ENCODE data around the gene ITGA2. TPM values are rescaled to one million over a fixed set of nuclear protein-coding genes. Genes with fewer than 3 reads are reported as not detected.

Gene ITGA2
- total and polyA plus RNA-seq, 3 donors from 2014 or later: 0.90 to 1.7 (median 1.0) TPM

GRCh38 chr5:53032188-53032587, 43.0 kb downstream of the ITGA2 start:
- H3K4me1 ChIP-seq: no peaks in the 10 kb centered on the region
- H3K27me3 ChIP-seq: no peaks in the 10 kb centered on the region
- H3K27ac ChIP-seq: no peak overlapping the region
- 39 to 70% methylated on average over 2 of the region's 2 CpGs for WGBS, 2 donors
- intact Hi-C loops (cut with DNase I; ENCODE audit: low total_unique reads): no loop called here
- no peak overlapping the region for H3K4me3 ChIP-seq
- H3K9me3 ChIP-seq: no peaks in the 10 kb centered on the region
- no peak for DNase-seq
- H3K36me3 ChIP-seq (ENCODE audit: low read depth, missing control alignments): no peaks in the 10 kb centered on the region
- TF ChIP-seq, protein P1, sequence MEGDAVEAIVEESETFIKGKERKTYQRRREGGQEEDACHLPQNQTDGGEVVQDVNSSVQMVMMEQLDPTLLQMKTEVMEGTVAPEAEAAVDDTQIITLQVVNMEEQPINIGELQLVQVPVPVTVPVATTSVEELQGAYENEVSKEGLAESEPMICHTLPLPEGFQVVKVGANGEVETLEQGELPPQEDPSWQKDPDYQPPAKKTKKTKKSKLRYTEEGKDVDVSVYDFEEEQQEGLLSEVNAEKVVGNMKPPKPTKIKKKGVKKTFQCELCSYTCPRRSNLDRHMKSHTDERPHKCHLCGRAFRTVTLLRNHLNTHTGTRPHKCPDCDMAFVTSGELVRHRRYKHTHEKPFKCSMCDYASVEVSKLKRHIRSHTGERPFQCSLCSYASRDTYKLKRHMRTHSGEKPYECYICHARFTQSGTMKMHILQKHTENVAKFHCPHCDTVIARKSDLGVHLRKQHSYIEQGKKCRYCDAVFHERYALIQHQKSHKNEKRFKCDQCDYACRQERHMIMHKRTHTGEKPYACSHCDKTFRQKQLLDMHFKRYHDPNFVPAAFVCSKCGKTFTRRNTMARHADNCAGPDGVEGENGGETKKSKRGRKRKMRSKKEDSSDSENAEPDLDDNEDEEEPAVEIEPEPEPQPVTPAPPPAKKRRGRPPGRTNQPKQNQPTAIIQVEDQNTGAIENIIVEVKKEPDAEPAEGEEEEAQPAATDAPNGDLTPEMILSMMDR (IDR thresholded peaks at IDR 0.05): no peak
- TF ChIP-seq POLR2A (IDR thresholded peaks at IDR 0.05): no peak

DNA sequence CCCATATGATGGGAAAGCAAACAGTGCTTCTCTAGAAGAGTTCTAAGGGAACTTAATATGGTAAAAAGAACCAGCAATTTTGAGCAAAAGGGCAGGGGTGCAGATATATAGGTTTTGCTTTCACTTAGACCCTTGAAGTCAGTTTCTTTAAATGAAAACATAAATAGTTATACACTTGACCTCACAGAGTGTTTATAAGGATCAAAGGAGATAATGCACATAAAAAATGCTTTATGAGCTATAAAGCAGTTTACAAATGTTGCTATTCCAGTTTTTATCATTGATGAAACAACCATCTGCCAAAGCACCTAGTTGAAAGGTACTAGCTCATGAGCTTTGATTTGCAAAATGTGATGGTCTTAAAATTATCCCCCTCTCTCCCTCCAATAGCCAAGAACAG, 45.7 kb downstream of the ITGA2 start:
- TF ChIP-seq, protein P1 (IDR thresholded peaks at IDR 0.05): no peak
- no peak for TF ChIP-seq POLR2A (IDR thresholded peaks at IDR 0.05)
- H3K9me3 ChIP-seq: no peaks in the 10 kb centered on the region
- intact Hi-C loops (cut with DNase I; ENCODE audit: low total_unique reads): no loop called here
- no peaks in the 10 kb centered on the region for H3K36me3 ChIP-seq (ENCODE audit: low read depth, missing control alignments)
- H3K27me3 ChIP-seq: no peaks in the 10 kb centered on the region
- no peak for DNase-seq
- H3K4me3 ChIP-seq: no peak overlapping the region
- no peak overlapping the region for H3K27ac ChIP-seq
- H3K4me1 ChIP-seq: no peaks in the 10 kb centered on the region

- TF ChIP-seq, protein P1 (IDR thresholded peaks at IDR 0.05): no peak
- TF ChIP-seq POLR2A (IDR thresholded peaks at IDR 0.05): no peak
- DNase-seq: no peak
- no peaks in the 10 kb centered on the region for H3K27me3 ChIP-seq
- H3K27ac ChIP-seq: no peak overlapping the region
- H3K36me3 ChIP-seq (ENCODE audit: low read depth, missing control alignments): no peaks in the 10 kb centered on the region
- intact Hi-C loops (cut with DNase I; ENCODE audit: low total_unique reads): no loop called here
- no peaks in the 10 kb centered on the region for H3K4me1 ChIP-seq
- WGBS, 2 donors: 65 to 69% methylated on average over 2 of the region's 2 CpGs
- H3K4me3 ChIP-seq: no peak overlapping the region
- no peaks in the 10 kb centered on the region for H3K9me3 ChIP-seq
These were observed 46.8 kb downstream of the ITGA2 start for GRCh38 chr5:53035868-53036381.

GRCh38 chr5:53037141-53037859, 48.1 kb downstream of the ITGA2 start:
- TF ChIP-seq, protein P1 (IDR thresholded peaks at IDR 0.05): no peak
- no peak for TF ChIP-seq POLR2A (IDR thresholded peaks at IDR 0.05)
- Histone ChIP-seq H3K27me3 (no peaks in the 10 kb centered on the region), H3K4me1 (no peaks in the 10 kb centered on the region), H3K36me3 (ENCODE audit: low read depth, missing control alignments) (no peaks in the 10 kb centered on the region), H3K9me3 (no peaks in the 10 kb centered on the region), H3K27ac (no peak overlapping the region), H3K4me3 (no peak overlapping the region)
- DNase-seq: no peak
- intact Hi-C loops (cut with DNase I; ENCODE audit: low total_unique reads): no loop called here
- WGBS, 2 donors: 61 to 70% methylated on average over 3 of the region's 3 CpGs

Measured in testis (tissue), 3 donors.